GM19324 (cell line): ENCODE results near the gene NPC1.
"Not testable (repeated sequence)": the region's sequence is repeated elsewhere in the genome, so short reads cannot be mapped to it uniquely, and the experiment has no call there.

Source experiments
- ATAC-seq: cut with Tn5 transposase; IDR thresholded peaks from one replicate; pipeline ENCODE4 v1.9.1; 2021; ENCODE audit warnings: mild to moderate bottlenecking, moderate library complexity; ENCODE audit not compliant: unreplicated experiment, low FRiP score

The NPC1 gene

GRCh38 chr18:23586249-23587196 lies at the start of gene NPC1:
NPC1 (minus strand) TSS chr18:23586506; CDS start chr18:23586343, 163 bp downstream.
- ATAC-seq, result peak; percentile 93

DNA sequence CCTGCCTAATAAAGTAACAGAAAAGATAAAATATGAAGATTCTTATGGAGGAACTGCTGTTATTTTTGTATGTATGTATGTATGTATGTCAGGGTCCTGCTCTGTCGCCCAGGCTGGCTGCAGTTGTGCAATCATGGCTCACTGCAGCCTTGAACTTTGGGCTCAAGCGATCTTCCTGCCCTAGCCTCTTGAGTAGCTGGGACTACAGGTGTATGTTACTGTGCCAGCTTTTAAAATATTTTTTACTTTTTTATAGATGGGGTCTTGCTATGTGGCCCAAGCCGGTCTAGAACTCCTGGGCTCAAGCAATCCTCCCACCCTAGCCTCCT lies 49.7 kb upstream of the NPC1 start:
- no peak for ATAC-seq

DNA sequence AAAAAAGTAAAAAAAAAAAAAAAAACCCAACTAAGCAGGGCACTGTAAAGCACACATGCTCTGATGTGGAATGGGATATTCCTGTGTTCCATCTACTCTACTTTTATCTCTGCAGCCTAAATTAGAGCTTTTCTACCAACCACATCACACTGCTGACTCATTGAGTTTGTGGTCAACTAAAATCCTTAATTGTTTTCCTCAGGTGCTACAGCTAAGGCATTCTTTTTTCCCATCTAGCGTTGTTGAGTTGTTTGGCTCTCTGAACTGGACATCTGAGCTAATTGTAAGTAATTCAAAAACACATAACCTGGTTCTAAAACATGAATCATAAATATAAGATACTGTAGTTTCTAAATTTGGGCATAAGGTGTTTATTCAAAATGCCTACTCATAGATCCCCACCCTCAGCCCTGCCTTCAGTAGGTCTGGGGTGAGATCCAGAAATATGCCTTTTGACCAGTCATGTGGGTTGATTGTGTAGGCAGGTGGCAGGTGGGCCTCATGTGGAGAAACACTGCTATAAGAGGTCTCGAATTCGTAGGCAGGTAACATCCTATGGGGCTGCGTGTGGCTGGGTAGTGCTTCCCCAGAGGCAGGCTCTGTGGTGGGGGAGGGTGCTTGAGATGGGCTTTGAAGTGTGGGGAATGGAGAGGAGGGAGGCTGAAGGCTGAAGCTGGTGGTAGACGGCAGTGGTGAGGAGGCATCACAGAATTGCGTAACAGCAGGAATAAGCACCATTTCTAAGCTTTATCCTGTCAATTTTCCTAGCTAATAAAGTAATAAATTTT lies 49.2 kb upstream of the NPC1 start:
- no peak for ATAC-seq

- ATAC-seq, result no peak
Measured at GRCh38 chr18:23634692-23635091, 48.4 kb upstream of the NPC1 start.

- no peak for ATAC-seq
Measured at GRCh38 chr18:23632615-23633014, 46.3 kb upstream of the NPC1 start.

- ATAC-seq, result no peak
Measured at GRCh38 chr18:23631746-23632145, 45.4 kb upstream of the NPC1 start.

GRCh38 chr18:23631312-23631711 lies 45.0 kb upstream of the NPC1 start:
- ATAC-seq, result no peak

GRCh38 chr18:23629444-23629946 lies 43.2 kb upstream of the NPC1 start:
- peak; percentile 74 for ATAC-seq

- ATAC-seq, result no peak
Measured at GRCh38 chr18:23627970-23628369, 41.7 kb upstream of the NPC1 start.

DNA sequence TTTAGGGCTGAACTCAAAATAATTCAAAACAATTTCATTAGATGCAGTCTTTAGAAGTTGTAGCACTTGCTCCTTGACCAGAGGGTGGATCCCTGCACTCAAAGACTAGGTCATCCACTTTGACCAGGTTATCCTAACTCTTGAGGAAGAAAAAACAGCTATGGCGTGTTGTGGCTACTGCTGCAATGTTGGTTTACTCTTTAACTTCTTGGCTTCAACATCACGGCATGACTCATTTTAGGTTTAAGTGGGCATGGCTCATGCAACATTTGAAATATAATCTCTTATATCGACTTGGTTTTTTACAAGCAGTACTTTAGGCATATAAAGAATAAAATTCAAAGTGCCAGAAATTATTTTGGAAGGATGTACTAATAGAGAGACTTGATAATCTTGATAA lies 41.0 kb upstream of the NPC1 start:
- ATAC-seq, result no peak

- no peak for ATAC-seq
Measured at GRCh38 chr18:23626451-23627279, 40.4 kb upstream of the NPC1 start.

DNA sequence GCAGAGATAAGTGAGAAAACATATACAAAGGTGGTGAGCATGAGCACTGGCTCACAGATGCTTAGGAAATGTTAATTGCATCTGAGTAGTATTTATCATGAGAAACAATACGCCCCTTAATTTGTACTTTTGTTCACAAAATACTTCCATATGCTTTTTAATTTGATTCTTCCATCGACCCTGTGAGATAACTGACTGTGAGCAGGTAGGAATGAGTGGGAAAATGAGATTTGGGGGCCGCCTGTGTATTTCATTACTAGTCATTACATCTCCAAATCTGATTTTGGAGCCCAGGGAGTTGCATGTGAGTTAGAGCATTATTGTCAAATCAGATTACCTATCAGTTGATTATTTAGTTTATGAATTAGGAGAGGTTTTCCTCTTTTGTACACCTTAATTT lies 36.7 kb upstream of the NPC1 start:
- no peak for ATAC-seq

GRCh38 chr18:23619388-23619881 lies 33.1 kb upstream of the NPC1 start:
- ATAC-seq, result no peak

- no peak for ATAC-seq
Measured at GRCh38 chr18:23618862-23619387, 32.6 kb upstream of the NPC1 start.

DNA sequence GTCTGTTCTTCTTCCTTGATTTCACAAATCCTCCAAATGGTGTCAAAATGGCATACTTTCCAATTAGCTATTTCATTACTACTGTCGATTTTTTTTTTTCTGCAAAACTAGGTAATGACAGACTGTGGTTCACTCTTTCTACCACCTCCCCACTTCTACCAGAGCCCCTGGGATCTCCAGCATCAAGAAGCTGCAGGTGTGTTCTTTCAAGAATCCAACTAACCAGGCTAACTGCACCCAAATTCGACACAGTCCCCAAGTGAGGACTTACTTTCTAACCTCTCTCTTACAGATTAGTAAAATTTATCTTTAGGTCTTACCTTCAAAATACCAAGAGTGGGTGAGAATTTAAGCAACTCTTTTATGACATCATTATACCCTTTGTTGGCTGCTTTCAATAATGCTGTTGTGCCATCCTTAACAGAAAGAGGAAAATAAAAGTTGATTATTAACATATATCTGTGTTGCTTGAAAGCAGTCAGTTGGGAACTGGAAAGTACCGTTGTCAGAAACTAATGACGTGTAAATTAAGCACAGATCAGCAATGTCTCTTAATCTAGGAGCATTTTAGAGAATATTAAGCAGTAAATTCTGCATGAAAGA lies 31.2 kb upstream of the NPC1 start:
- ATAC-seq, result peak; percentile 47

DNA sequence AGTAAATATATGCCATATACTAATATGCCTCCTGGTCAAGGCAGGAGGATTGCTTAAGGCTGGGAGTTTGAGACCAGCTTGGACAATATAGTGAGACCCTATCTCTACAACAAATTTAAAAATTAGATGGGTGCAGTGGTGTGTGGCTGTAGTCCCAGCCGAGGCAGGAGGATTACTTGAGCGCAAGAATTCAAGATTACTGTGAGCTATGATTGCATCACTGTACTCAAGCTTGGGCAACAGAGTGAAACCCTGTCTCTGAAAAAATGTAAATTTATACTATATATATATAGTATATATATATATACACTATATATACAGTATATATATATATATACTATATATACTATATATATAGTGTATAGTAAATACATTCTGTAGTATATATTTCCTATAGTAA lies 30.0 kb upstream of the NPC1 start:
- no peak for ATAC-seq

DNA sequence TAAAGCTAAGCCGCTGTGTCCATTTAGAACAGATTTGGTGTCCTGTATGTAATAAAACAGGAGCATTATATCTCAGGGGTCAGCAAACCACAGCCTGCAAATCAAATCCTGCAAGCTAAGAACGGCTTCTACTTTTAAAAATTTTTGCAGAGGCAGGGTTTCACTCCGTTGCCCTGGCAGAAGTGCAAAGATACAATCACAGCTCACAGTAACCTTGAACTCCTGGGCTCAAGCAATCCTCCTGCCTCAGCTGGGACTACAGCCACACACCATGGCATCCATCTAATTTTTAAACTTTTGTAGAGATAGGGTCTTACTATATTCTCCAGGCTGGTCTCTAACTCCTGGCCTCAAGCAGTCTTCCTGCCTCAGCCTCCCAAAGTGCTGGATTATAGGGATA lies 28.6 kb upstream of the NPC1 start:
- no peak for ATAC-seq

DNA sequence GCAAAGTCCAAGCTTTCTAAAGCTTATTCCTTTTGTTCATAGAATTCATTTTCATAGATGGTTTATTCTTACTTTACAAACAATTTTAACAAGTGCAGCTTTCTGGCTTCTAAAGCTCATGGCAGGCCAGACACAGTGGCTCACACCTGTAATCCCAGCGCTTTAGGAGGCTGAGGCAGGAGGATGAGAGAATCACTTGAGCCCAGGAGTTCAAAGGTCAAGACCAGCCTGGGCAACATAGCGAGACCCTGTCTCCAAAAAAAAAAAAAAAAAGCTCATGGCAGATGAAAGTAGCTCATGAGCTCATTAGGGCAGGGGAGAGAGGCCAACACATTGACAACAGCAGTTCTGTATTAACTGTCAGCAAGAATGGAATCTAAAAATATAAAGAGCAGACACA lies 28.1 kb upstream of the NPC1 start:
- ATAC-seq, result no peak

- not testable (repeated sequence) for ATAC-seq
Measured at GRCh38 chr18:23613091-23613475, 26.8 kb upstream of the NPC1 start.
